Progenitor cell of endocrine pancreas (in vitro differentiated cells): Measurements from ENCODE around the gene COG1. TPM values are rescaled to one million over a fixed set of nuclear protein-coding genes. Genes with fewer than 3 reads are reported as not detected.

Source experiments
- DNase-seq: peaks from one replicate; pipeline ENCODE4 v3.0.0; 2021; ENCODE audit warnings: low spot score; ENCODE audit not compliant: unreplicated experiment
- H3K27ac Mint-ChIP-seq: 2 replicates; pipeline ENCODE4 v1.8.0; 2021; ENCODE audit warnings: mild to moderate bottlenecking, moderate library complexity, mixed read lengths
- H3K27me3 Mint-ChIP-seq: 2 replicates; pipeline ENCODE4 v1.8.0; 2021; ENCODE audit warnings: mixed read lengths
- H3K36me3 Mint-ChIP-seq: 2 replicates; pipeline ENCODE4 v1.8.0; 2022; ENCODE audit warnings: mixed read lengths; ENCODE audit not compliant: insufficient read depth
- H3K4me1 Mint-ChIP-seq: 2 replicates; pipeline ENCODE4 v1.8.0; 2021; ENCODE audit warnings: low read depth, mixed read lengths
- H3K4me3 Mint-ChIP-seq: 2 replicates; pipeline ENCODE4 v1.8.0; 2021; ENCODE audit warnings: low read depth, mild to moderate bottlenecking, moderate library complexity, mixed read lengths
- H3K9me3 Mint-ChIP-seq: 2 replicates; pipeline ENCODE4 v1.8.0; 2021; ENCODE audit warnings: low read depth, mixed read lengths
- CTCF ChIP-seq: fragments of 200-600 bp; sonication (generic); IDR thresholded peaks from one replicate; pipeline ENCODE4 v1.5.0; 2021; ENCODE audit warnings: antibody characterized with exemption, mild to moderate bottlenecking; ENCODE audit not compliant: unreplicated experiment
- total RNA-seq: library from RNA; stranded (reverse); gene quantifications from 2 replicates; pipeline ENCODE4 v1.2.1, GENCODE V29; 2021

The COG1 gene
- total RNA-seq, 1 donor from 2014 or later = 50.5 TPM

GRCh38 chr17:73158133-73158532 is 34.7 kb upstream of the COG1 start:
- Mint-ChIP-seq H3K4me1 (peaks cover 17% of the 10 kb centered on the region), H3K4me3 (no peak overlapping the region), H3K36me3 (no peaks in the 10 kb centered on the region), H3K9me3 (no peaks in the 10 kb centered on the region), H3K27me3 (peaks cover 67% of the 10 kb centered on the region), H3K27ac (no peak overlapping the region)
- TF ChIP-seq CTCF = no peak
- no peak for DNase-seq

- no peak for DNase-seq
- Mint-ChIP-seq H3K9me3 (no peaks in the 10 kb centered on the region), H3K36me3 (no peaks in the 10 kb centered on the region), H3K27me3 (peaks cover 81% of the 10 kb centered on the region), H3K27ac (no peak overlapping the region), H3K4me3 (no peak overlapping the region), H3K4me1 (peaks cover 29% of the 10 kb centered on the region)
- no peak for TF ChIP-seq CTCF
These were observed 31.8 kb upstream of the COG1 start for GRCh38 chr17:73160980-73161630.

- Mint-ChIP-seq H3K9me3 (no peaks in the 10 kb centered on the region), H3K4me3 (no peak overlapping the region), H3K27me3 (peaks cover 84% of the 10 kb centered on the region), H3K4me1 (peaks cover 23% of the 10 kb centered on the region), H3K36me3 (no peaks in the 10 kb centered on the region), H3K27ac (no peak overlapping the region)
- no peak for DNase-seq
- TF ChIP-seq CTCF = no peak
These were observed 29.8 kb upstream of the COG1 start for GRCh38 chr17:73163043-73163442.

- Mint-ChIP-seq H3K9me3 (no peaks in the 10 kb centered on the region), H3K4me1 (peaks cover 23% of the 10 kb centered on the region), H3K27ac (no peak overlapping the region), H3K27me3 (peaks cover 87% of the 10 kb centered on the region), H3K36me3 (no peaks in the 10 kb centered on the region), H3K4me3 (peak overlapping the region; percentile 75)
- no peak for TF ChIP-seq CTCF
- DNase-seq = no peak
These were observed 27.0 kb upstream of the COG1 start for GRCh38 chr17:73165616-73166404.

DNA sequence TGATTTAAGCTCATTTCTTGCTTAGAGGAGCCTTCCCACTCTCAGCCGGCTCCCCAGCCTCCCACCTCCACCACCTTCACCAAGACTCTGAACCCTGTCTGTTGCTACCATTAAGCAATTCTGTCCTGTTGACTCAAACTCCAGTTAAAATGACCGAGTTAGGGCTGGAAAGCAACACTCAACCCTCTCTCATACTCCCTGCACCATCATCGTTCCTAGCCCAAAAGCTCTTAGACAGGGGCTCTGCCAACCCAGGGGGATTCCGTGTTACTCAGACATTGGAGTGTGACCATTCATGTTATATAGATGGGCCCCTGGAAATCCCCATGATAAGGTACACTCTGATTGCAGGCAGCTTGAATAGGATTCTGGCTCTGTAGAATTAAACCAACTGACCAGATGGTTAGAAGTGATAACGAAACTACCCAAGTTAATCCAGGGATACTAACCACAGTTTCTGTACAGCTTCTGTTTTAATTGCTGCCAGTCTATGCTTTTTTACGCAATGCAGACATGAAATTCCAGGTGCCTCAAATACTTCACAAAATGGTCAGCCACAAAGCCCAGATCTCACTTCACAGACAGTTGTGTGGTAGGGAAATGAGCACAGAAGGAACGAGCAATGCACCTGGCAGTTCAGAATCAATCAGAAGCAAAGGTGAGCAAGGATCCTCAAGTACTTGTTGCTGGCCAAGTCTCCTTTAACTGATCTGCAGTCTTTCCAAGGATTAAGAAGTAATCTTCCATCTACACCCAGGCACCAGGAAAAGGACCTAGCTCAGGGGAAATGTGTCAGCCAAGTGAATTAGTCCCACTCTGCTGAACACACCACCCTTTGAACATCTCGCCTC is 25.9 kb upstream of the COG1 start:
- Mint-ChIP-seq H3K9me3 (no peaks in the 10 kb centered on the region), H3K36me3 (no peaks in the 10 kb centered on the region), H3K27me3 (peaks cover 84% of the 10 kb centered on the region), H3K4me3 (peak overlapping the region; percentile 57), H3K27ac (no peak overlapping the region), H3K4me1 (peaks cover 16% of the 10 kb centered on the region)
- no peak for DNase-seq
- TF ChIP-seq CTCF = no peak
